Gastroesophageal sphincter (tissue), 3 donors: Measurements from ENCODE around the gene TRIOBP.

Experiments used
- CTCF ChIP-seq, 4 experiments: fragments of 200-600 bp in 2 of 4; fragments of 450-650 bp in 2 of 4; sonication (generic) in 1 of 4; IDR thresholded peaks; one replicate each; pipeline ENCODE4 v1.5.1; 2017 to 2019; ENCODE audit warnings: antibody characterized with exemption in 4 of 4, mild to moderate bottlenecking in 2 of 4, moderate library complexity in 2 of 4
- POLR2AphosphoS5 ChIP-seq: sonication (generic); formaldehyde crosslinking; IDR thresholded peaks from one replicate; pipeline ENCODE4 v1.6.1; 2017; ENCODE audit warnings: antibody characterized with exemption

- TF ChIP-seq CTCF (IDR thresholded peaks at IDR 0.05) (peak in 2 of 4 experiments; percentile 27 to 43), POLR2AphosphoS5 (no peak)
Measured at GRCh38 chr22:37734964-37735451, 38.2 kb downstream of the TRIOBP start.
